ENCODE measurements around the gene MPO. TPM values are rescaled to one million over a fixed set of nuclear protein-coding genes. Genes with fewer than 3 reads are reported as not detected.

MPO gene
- polyA plus RNA-seq, 4 donors, result 0.12 to 1.1 TPM; not detected in 2

- Histone ChIP-seq H3K27me3 (ENCODE audit: control insufficient read depth in 3 of 3, insufficient read depth in 3 of 3, low read length in 3 of 3) (peaks cover 0 to 7% (median 0%) of the 10 kb centered on the region in 3 donors), H3K36me3 (ENCODE audit: control insufficient read depth in 3 of 3, insufficient read depth in 2 of 3, low read depth in 1 of 3, low read length in 3 of 3) (no peaks in the 10 kb centered on the region)
- FAIRE-seq, result no peak
Measured at GRCh38 chr17:58271216-58271931, 9.4 kb downstream of the MPO start.

DNA sequence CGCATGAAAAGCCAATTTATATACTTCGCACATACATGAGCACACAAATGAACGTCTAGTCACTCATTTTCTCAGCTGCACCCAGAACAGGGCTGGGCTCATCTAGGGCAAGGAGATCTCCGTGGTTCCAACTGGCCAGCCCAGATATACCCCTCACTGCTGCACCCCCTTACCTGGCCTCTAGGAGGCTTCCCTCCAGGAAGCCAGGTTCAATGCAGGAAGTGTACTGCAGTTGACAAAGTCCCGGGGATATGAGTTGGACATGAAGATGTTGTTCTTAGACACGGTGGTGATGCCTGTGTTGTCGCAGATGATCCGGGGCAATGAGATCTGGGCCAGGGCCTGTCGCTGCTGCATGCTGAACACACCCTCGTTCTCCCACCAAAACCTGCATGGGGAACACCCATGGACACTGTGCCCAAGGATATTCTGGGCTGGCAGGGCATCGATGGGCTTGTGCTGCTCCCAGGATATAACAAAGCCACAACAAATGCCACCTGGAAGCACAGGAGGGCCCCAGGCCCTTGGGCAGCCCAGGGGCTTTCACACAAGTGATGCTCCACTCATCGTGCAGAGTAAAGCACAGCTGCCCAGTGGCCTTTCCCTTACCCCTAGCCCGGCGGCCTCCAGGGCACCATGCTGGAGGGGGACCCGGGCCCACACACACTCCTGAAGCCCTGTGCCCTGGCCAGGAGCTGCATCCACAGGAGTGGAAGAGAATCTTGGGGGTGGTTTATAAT lies 10.1 kb downstream of the MPO start:
- Histone ChIP-seq H3K36me3 (ENCODE audit: control insufficient read depth in 3 of 3, insufficient read depth in 2 of 3, low read depth in 1 of 3, low read length in 3 of 3) (no peaks in the 10 kb centered on the region), H3K4me3 (ENCODE audit: low read depth in 1 of 3, low read length in 3 of 3) (no peak overlapping the region), H3K27me3 (ENCODE audit: control insufficient read depth in 3 of 3, insufficient read depth in 3 of 3, low read length in 3 of 3) (peaks cover 0 to 7% (median 0%) of the 10 kb centered on the region in 3 donors), H3K27ac (ENCODE audit: low read depth in 1 of 3, low read length in 2 of 3) (no peak overlapping the region), H3K4me1 (ENCODE audit: control insufficient read depth in 3 of 3, insufficient read depth in 2 of 3, low read depth in 1 of 3, low read length in 2 of 3) (no peaks in the 10 kb centered on the region), H3K9me3 (ENCODE audit: control insufficient read depth in 2 of 2, insufficient read depth in 1 of 2, low read depth in 1 of 2, low read length in 1 of 2) (no peaks in the 10 kb centered on the region)
- peak in 1 of 2 donors; percentile 14 for DNase-seq
- no peak for FAIRE-seq
- WGBS, 3 donors, result 72 to 81% (median 80%) methylated on average over 15 of the region's 15 CpGs

More at GRCh38 chr17:58271216-58271931, 9.4 kb downstream of the MPO start:
- no peaks in the 10 kb centered on the region for H3K4me1 ChIP-seq (ENCODE audit: control insufficient read depth in 3 of 3, insufficient read depth in 2 of 3, low read depth in 1 of 3, low read length in 2 of 3)
- no peak overlapping the region for H3K27ac ChIP-seq (ENCODE audit: low read depth in 1 of 3, low read length in 2 of 3)
- WGBS, 3 donors, result 91 to 92% (median 91%) methylated on average over 21 of the region's 21 CpGs
- no peak for DNase-seq
- no peak overlapping the region for H3K4me3 ChIP-seq (ENCODE audit: low read depth in 1 of 3, low read length in 3 of 3)
- H3K9me3 ChIP-seq (ENCODE audit: control insufficient read depth in 2 of 2, insufficient read depth in 1 of 2, low read depth in 1 of 2, low read length in 1 of 2), result no peaks in the 10 kb centered on the region

DNA sequence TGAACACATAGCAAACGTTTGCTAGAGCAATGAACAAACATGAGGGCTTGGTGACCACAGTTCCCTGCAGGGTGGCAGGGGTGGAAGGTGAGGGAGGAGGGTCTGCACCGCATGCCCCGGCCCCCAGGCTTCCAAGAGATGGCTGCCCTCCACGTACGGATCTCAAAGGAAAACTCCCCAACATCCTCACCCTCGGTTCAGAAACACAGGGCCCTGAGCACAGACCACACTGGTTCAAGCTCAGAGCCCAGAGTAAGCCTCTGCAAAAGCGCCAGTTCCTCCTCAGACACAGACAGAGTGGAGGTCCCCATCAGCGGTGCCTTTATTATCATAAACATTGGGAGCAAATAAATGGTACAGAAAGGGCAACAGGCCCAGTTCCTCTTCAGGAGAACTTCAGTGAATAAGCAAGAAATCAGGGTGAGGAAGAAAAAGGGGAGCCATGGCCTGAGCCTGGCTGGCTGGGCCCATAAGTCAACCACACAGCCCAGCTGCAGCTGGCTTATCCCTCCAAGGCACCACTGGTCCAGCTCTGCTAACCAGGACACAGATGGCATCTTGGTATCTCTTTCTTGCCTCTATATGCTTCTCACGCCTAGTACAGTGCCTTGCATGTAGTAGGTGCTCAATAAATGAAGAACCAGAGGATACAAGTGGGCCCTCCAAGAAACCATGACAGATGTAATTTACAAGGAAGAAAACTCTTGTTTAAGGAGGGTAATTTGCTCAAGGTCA lies 11.0 kb downstream of the MPO start:
- DNase-seq (no peak), FAIRE-seq (no peak)
- no peak overlapping the region for H3K4me3 ChIP-seq (ENCODE audit: low read depth in 1 of 3, low read length in 3 of 3)
- WGBS, 3 donors, result 79 to 84% (median 82%) methylated on average over 9 of the region's 9 CpGs
- H3K4me1 ChIP-seq (ENCODE audit: control insufficient read depth in 3 of 3, insufficient read depth in 2 of 3, low read depth in 1 of 3, low read length in 2 of 3), result no peaks in the 10 kb centered on the region
- H3K27me3 ChIP-seq (ENCODE audit: control insufficient read depth in 3 of 3, insufficient read depth in 3 of 3, low read length in 3 of 3), result peaks cover 0 to 10% (median 0%) of the 10 kb centered on the region in 3 donors
- H3K27ac ChIP-seq (ENCODE audit: low read depth in 1 of 3, low read length in 2 of 3), result no peak overlapping the region
- no peaks in the 10 kb centered on the region for H3K36me3 ChIP-seq (ENCODE audit: control insufficient read depth in 3 of 3, insufficient read depth in 2 of 3, low read depth in 1 of 3, low read length in 3 of 3)
- no peaks in the 10 kb centered on the region for H3K9me3 ChIP-seq (ENCODE audit: control insufficient read depth in 2 of 2, insufficient read depth in 1 of 2, low read depth in 1 of 2, low read length in 1 of 2)

- DNase-seq (no peak), FAIRE-seq (no peak)
- Histone ChIP-seq H3K27ac (ENCODE audit: low read depth in 1 of 3, low read length in 2 of 3) (no peak overlapping the region), H3K27me3 (ENCODE audit: control insufficient read depth in 3 of 3, insufficient read depth in 3 of 3, low read length in 3 of 3) (peaks cover 0 to 14% (median 0%) of the 10 kb centered on the region in 3 donors), H3K9me3 (ENCODE audit: control insufficient read depth in 2 of 2, insufficient read depth in 1 of 2, low read depth in 1 of 2, low read length in 1 of 2) (no peaks in the 10 kb centered on the region), H3K4me1 (ENCODE audit: control insufficient read depth in 3 of 3, insufficient read depth in 2 of 3, low read depth in 1 of 3, low read length in 2 of 3) (no peaks in the 10 kb centered on the region), H3K36me3 (ENCODE audit: control insufficient read depth in 3 of 3, insufficient read depth in 2 of 3, low read depth in 1 of 3, low read length in 3 of 3) (no peaks in the 10 kb centered on the region), H3K4me3 (ENCODE audit: low read depth in 1 of 3, low read length in 3 of 3) (no peak overlapping the region)
- WGBS, 3 donors, result 81 to 88% (median 87%) methylated on average over 5 to 6 of the region's 6 CpGs
Measured at GRCh38 chr17:58268774-58269556, 11.8 kb downstream of the MPO start.

DNA sequence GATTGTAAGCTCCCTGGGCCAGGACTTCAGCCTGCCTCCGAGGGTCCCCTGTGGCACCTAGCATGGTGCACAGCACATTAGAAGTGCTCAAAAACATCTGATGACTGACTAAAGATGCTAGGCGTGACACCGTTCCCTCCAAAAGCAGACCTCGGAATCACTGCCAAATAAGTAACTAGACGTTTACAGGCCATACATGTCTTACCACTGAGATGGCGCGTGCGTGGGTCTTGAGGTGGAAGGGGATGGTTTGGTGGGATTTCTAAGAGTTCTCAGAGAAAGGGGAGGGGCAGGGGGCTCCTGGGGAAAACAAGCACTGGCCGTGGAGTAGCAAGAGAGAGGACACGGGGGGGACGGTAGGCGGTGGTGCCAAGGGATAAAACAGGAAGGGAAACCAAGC lies 12.4 kb downstream of the MPO start:
- no peak for FAIRE-seq
- Histone ChIP-seq H3K9me3 (ENCODE audit: control insufficient read depth in 2 of 2, insufficient read depth in 1 of 2, low read depth in 1 of 2, low read length in 1 of 2) (no peaks in the 10 kb centered on the region), H3K27me3 (ENCODE audit: control insufficient read depth in 3 of 3, insufficient read depth in 3 of 3, low read length in 3 of 3) (peaks cover 0 to 14% (median 4%) of the 10 kb centered on the region in 3 donors), H3K27ac (ENCODE audit: low read depth in 1 of 3, low read length in 2 of 3) (no peak overlapping the region), H3K4me1 (ENCODE audit: control insufficient read depth in 3 of 3, insufficient read depth in 2 of 3, low read depth in 1 of 3, low read length in 2 of 3) (no peaks in the 10 kb centered on the region), H3K36me3 (ENCODE audit: control insufficient read depth in 3 of 3, insufficient read depth in 2 of 3, low read depth in 1 of 3, low read length in 3 of 3) (no peaks in the 10 kb centered on the region), H3K4me3 (ENCODE audit: low read depth in 1 of 3, low read length in 3 of 3) (no peak overlapping the region)
- no peak for DNase-seq
- WGBS, 3 donors, result 83 to 88% (median 86%) methylated on average over 12 of the region's 12 CpGs

DNA sequence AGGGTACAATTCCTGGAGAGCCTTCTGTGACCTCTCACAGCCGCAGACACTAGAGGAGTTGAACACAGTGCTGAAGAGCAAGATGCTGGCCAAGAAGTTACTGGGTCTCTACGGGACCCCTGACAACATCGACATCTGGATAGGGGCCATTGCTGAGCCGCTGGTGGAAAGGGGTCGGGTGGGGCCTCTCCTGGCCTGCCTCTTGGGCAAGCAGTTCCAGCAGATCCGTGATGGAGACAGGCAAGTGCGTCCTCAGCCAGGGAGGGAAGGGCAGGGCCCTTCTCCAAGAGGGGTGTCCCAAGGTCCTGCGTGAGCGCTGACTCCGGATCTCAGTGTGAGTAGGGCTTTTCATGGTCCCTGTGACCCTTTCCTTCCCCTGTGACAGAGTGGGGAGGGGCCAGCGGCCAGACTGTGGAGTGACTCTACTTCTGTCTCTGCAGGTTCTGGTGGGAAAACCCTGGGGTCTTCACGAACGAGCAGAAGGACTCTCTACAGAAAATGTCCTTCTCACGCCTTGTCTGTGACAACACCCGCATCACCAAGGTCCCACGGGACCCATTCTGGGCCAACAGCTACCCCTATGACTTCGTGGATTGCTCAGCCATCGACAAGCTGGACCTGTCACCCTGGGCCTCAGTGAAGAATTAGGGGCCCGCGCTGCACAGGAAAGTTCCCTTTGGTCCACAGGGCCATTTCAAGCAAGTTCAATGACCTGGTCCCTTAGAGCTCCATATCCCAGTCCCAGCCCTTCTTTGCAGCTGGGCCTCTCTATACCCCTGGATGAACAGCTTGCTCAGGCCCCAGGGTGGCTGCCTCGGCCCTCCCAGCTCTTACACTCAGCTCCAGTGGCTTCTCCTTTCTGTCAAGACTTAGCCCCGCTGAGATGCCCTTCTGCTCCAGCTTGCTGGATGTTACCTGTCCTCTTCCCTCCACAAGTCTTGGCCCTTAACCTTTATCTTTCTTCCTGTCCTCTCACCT lies 13.1 kb downstream of the MPO start:
- no peak overlapping the region for H3K27ac ChIP-seq (ENCODE audit: low read depth in 1 of 3, low read length in 2 of 3)
- no peaks in the 10 kb centered on the region for H3K36me3 ChIP-seq (ENCODE audit: control insufficient read depth in 3 of 3, insufficient read depth in 2 of 3, low read depth in 1 of 3, low read length in 3 of 3)
- peaks cover 0 to 17% (median 4%) of the 10 kb centered on the region in 3 donors for H3K27me3 ChIP-seq (ENCODE audit: control insufficient read depth in 3 of 3, insufficient read depth in 3 of 3, low read length in 3 of 3)
- no peak overlapping the region for H3K4me3 ChIP-seq (ENCODE audit: low read depth in 1 of 3, low read length in 3 of 3)
- H3K4me1 ChIP-seq (ENCODE audit: control insufficient read depth in 3 of 3, insufficient read depth in 2 of 3, low read depth in 1 of 3, low read length in 2 of 3), result no peaks in the 10 kb centered on the region
- WGBS, 3 donors, result 83 to 86% (median 86%) methylated on average over 22 of the region's 22 CpGs
- no peaks in the 10 kb centered on the region for H3K9me3 ChIP-seq (ENCODE audit: control insufficient read depth in 2 of 2, insufficient read depth in 1 of 2, low read depth in 1 of 2, low read length in 1 of 2)
- FAIRE-seq (no peak), DNase-seq (no peak)
